ENCODE data around the gene ADARB2.

The ADARB2 gene

GRCh38 chr10:1575481-1576244, 161.7 kb downstream of the ADARB2 start:
- ATAC-seq (ENCODE audit: low read depth) (no peak), DNase-seq (ENCODE audit: low spot score) (peak; percentile 16)
- Histone ChIP-seq H3K4me1 (ENCODE audit: insufficient read depth, poor library complexity, severe bottlenecking) (no peaks in the 10 kb centered on the region), H3K27me3 (ENCODE audit: insufficient read depth, poor library complexity, severe bottlenecking) (no peaks in the 10 kb centered on the region), H3K27ac (ENCODE audit: poor library complexity, severe bottlenecking) (no peak overlapping the region), H3K36me3 (ENCODE audit: low read depth) (no peaks in the 10 kb centered on the region), H3K9me3 (ENCODE audit: severe bottlenecking) (no peaks in the 10 kb centered on the region), H3K4me3 (ENCODE audit: severe bottlenecking) (no peak overlapping the region)
- no peak for TF ChIP-seq CTCF (IDR thresholded peaks at IDR 0.05; ENCODE audit: poor library complexity, severe bottlenecking)

GRCh38 chr10:1574719-1575118, 162.6 kb downstream of the ADARB2 start:
- DNase-seq (ENCODE audit: low spot score) (no peak), ATAC-seq (ENCODE audit: low read depth) (no peak)
- Histone ChIP-seq H3K36me3 (ENCODE audit: low read depth) (no peaks in the 10 kb centered on the region), H3K27ac (ENCODE audit: poor library complexity, severe bottlenecking) (no peak overlapping the region), H3K4me1 (ENCODE audit: insufficient read depth, poor library complexity, severe bottlenecking) (no peaks in the 10 kb centered on the region), H3K9me3 (ENCODE audit: severe bottlenecking) (no peaks in the 10 kb centered on the region), H3K4me3 (ENCODE audit: severe bottlenecking) (no peak overlapping the region), H3K27me3 (ENCODE audit: insufficient read depth, poor library complexity, severe bottlenecking) (no peaks in the 10 kb centered on the region)
- TF ChIP-seq CTCF (IDR thresholded peaks at IDR 0.05; ENCODE audit: poor library complexity, severe bottlenecking) = no peak

- H3K27ac ChIP-seq (ENCODE audit: poor library complexity, severe bottlenecking) = no peak overlapping the region
- no peak overlapping the region for H3K4me3 ChIP-seq (ENCODE audit: severe bottlenecking)
- H3K27me3 ChIP-seq (ENCODE audit: insufficient read depth, poor library complexity, severe bottlenecking) = no peaks in the 10 kb centered on the region
- TF ChIP-seq CTCF (IDR thresholded peaks at IDR 0.05; ENCODE audit: poor library complexity, severe bottlenecking) = no peak
- no peaks in the 10 kb centered on the region for H3K4me1 ChIP-seq (ENCODE audit: insufficient read depth, poor library complexity, severe bottlenecking)
- no peaks in the 10 kb centered on the region for H3K9me3 ChIP-seq (ENCODE audit: severe bottlenecking)
- no peaks in the 10 kb centered on the region for H3K36me3 ChIP-seq (ENCODE audit: low read depth)
- DNase-seq (ENCODE audit: low spot score) (no peak), ATAC-seq (ENCODE audit: low read depth) (no peak)
These were observed 163.3 kb downstream of the ADARB2 start for GRCh38 chr10:1573981-1574380.

GRCh38 chr10:1573334-1573969, 163.9 kb downstream of the ADARB2 start:
- TF ChIP-seq CTCF (IDR thresholded peaks at IDR 0.05; ENCODE audit: poor library complexity, severe bottlenecking) = no peak
- Histone ChIP-seq H3K4me1 (ENCODE audit: insufficient read depth, poor library complexity, severe bottlenecking) (no peaks in the 10 kb centered on the region), H3K4me3 (ENCODE audit: severe bottlenecking) (no peak overlapping the region), H3K9me3 (ENCODE audit: severe bottlenecking) (no peaks in the 10 kb centered on the region), H3K27ac (ENCODE audit: poor library complexity, severe bottlenecking) (no peak overlapping the region), H3K27me3 (ENCODE audit: insufficient read depth, poor library complexity, severe bottlenecking) (no peaks in the 10 kb centered on the region), H3K36me3 (ENCODE audit: low read depth) (no peaks in the 10 kb centered on the region)
- peak; percentile 19 for DNase-seq (ENCODE audit: low spot score)
- ATAC-seq (ENCODE audit: low read depth) = no peak

Measured in RWPE2 (cell line).